ENCODE results near the gene TRPM6.
"Not testable (repeated sequence)": the region's sequence is repeated elsewhere in the genome, so short reads cannot be mapped to it uniquely, and the experiment has no call there.

Gene TRPM6, protein sequence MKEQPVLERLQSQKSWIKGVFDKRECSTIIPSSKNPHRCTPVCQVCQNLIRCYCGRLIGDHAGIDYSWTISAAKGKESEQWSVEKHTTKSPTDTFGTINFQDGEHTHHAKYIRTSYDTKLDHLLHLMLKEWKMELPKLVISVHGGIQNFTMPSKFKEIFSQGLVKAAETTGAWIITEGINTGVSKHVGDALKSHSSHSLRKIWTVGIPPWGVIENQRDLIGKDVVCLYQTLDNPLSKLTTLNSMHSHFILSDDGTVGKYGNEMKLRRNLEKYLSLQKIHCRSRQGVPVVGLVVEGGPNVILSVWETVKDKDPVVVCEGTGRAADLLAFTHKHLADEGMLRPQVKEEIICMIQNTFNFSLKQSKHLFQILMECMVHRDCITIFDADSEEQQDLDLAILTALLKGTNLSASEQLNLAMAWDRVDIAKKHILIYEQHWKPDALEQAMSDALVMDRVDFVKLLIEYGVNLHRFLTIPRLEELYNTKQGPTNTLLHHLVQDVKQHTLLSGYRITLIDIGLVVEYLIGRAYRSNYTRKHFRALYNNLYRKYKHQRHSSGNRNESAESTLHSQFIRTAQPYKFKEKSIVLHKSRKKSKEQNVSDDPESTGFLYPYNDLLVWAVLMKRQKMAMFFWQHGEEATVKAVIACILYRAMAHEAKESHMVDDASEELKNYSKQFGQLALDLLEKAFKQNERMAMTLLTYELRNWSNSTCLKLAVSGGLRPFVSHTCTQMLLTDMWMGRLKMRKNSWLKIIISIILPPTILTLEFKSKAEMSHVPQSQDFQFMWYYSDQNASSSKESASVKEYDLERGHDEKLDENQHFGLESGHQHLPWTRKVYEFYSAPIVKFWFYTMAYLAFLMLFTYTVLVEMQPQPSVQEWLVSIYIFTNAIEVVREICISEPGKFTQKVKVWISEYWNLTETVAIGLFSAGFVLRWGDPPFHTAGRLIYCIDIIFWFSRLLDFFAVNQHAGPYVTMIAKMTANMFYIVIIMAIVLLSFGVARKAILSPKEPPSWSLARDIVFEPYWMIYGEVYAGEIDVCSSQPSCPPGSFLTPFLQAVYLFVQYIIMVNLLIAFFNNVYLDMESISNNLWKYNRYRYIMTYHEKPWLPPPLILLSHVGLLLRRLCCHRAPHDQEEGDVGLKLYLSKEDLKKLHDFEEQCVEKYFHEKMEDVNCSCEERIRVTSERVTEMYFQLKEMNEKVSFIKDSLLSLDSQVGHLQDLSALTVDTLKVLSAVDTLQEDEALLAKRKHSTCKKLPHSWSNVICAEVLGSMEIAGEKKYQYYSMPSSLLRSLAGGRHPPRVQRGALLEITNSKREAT (N-terminal part only)

DNA sequence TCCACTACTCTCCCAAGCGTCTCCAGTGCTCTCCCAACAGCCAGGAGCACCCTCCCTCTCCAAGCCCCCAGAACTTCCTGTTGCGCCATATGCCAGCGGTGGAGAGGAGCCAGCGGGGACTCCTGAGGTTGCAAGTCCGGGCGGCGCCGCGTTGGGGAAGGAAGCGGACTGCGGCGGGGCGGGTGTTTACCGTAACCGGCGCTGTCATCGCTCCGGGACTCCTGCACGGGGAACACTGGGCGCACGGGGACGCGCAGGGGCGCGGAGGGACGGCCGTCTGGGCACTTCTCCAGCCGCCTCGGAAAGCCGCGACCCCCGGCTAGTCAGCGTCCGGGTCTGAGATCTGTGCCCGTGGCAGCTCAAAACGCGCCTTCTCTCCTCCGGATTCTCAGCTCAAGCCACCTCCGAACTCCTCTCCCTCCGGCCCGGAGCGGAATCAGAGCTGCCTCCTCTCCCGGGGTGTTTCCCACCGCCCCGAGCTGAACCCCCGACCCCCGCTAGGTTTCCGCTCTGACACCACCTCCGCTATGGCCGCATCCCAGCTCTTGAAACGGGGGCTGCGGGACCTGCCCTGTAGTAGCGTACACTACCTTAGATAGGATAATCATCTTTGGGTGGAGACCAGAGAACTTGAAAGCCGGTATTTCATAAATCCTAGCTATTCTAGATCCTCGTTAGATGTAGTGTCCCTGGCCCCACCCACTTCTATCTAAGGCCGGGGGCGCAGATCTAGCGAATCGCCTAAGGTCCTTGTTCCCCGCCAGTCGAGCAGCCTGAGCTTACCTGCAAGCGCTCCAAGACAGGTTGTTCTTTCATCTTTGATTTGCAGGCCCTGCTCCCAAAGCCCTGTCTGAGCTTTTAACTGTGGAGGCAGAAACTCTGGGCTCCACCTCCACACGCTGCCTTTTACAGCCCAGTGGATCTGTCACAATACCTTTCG is at the start of gene TRPM6:
TSS of gene TRPM6 (minus strand) at position 881 of the 940 bp plus-strand sequence. CDS start at position 816, 65 bp downstream.
- peak in 1 of 4 experiments; percentile 5 for DNase-seq

DNA sequence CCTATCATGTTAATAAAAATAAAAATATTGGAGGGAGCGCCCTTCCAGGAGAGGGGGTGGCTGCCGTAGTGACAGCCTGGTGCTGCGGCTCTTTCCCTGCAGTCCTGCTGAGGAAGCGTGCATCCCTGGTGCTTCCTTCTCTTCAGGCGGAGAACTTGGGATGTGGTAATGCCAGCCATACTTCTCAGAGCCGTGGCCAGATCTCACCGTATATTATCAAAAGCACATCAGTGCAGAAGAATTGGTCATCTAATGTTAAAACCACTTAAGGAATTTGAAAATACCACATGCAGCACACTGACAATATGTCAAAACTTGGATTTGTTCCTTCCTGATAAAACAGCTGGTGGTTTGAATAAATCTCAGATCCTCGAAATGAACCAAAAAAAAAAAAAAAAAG is 47.3 kb upstream of the TRPM6 start:
- DNase-seq: no peak

DNA sequence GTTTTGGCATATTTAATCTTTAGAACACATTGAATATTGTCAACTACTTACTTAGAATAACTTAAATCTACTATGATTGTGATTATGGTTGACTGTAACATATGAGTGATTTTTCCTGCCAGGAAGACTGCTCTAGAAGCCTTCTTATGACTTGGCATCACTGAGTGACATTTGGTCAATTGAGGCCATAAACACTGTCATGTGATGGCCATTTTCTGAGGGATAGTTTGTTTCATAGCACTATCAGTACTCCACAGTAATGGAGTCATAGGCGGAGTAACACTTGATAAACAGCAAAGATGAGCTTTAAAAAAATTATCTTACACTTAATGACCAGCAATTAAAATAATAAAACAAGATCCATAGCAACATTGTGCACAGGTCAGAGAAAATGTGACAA is 34.0 kb upstream of the TRPM6 start:
- DNase-seq: no peak

DNA sequence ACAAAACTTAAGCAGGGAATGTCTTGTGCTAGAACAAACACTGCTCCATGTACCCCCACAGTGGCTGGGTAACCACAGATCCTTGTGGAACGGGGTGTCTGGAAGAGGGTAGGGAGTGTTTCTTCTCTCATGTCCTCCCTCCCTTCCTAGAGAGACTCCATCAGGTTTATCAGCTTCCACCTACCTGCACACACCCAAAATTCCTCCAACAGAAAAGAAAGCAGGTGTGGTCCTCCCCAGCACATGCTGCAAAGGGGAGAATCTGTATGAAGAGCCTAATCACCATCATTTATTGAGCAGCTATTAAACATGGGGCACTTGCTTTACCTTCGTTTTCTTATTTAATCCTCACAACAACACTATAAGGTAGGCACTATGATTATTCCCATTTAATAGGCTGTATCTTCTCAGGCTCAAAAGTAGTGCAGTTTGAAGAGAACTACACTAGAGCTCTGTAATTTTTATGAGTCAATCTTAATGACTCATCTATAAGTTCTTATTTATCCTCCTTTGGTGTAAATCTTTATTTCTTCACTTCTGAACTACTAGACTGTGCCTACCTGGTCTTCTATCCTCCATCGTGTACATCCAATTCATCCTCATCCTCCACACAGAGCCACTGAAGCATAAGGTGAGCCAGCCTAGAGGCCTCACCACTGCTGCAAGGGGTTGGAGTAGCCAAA is 33.4 kb upstream of the TRPM6 start:
- DNase-seq: no peak

DNA sequence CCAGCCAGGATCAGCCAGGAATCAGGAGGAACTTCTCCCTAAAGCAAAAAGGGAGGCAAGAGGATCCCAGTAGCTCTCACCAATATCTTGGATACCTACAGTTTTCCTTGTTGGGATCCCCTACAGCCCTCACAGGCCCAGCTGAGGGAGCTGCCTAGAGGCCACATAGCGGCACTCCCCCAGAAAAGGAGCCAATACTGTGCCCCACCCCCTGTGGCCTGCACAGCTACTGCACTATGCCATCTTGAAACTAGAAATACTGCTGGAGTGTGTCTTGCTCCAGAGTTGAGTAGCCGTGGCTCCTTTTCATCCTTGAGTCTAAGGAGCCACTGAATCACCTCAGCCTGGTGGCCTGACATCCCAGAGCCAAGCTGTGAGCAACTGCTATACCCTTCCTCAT is 22.3 kb upstream of the TRPM6 start:
- no peak for DNase-seq

DNA sequence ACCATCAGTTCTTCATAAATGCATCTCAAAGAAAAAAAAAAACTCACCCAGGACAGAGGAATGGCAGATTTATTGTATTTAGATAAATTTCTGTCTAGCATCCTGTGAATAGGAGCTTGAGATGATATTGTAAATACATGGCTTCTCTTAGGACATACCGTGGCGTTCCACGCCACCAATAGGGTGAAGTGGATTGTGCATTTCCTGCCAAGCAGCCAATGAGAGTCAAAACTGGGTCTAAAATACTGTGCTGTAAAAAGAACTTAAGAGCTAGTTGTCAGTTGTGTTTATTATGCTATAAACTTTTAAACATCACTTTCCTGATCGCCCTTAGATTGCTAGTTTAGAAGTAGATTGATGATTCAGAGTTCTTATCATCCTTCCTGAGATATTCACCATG is 20.9 kb upstream of the TRPM6 start:
- no peak for DNase-seq

DNA sequence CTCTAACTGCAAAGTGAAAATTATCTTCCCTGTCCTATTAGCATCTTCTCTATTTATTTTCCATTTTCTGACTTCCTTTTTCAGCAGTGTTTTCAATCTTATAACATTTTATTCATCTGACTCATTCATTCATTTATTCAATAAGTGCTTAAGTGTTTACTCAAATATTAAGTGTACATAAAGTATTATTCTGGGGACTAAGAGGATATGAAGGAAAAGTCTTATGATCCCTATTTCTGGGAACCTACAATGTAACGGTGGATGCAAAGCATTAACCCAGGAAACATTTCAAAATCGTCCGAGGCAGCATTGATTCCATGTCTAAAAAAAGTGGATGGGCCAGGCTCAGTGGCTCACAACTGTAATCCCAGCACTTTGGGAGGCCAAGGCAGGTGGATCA is 19.4 kb upstream of the TRPM6 start:
- no peak for DNase-seq

DNA sequence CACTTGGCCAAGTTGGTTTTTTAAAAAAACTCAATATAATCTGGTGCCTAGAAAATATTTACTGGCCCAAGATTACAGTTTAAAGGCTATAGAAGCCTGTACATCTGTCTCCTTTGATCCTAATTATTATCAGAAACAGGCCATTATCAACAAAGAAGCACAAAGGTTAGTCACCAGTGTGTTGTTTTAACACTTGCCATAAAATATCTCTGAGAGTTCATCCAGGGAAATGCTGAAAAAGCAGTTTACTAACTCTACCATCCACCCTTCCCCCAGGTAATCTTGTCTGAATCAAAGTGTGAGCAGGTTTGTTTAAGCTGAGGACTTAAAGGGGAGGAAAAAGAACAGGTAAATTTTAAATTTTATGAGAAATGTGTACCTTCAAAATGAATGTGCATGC is 13.3 kb upstream of the TRPM6 start:
- no peak for DNase-seq

DNA sequence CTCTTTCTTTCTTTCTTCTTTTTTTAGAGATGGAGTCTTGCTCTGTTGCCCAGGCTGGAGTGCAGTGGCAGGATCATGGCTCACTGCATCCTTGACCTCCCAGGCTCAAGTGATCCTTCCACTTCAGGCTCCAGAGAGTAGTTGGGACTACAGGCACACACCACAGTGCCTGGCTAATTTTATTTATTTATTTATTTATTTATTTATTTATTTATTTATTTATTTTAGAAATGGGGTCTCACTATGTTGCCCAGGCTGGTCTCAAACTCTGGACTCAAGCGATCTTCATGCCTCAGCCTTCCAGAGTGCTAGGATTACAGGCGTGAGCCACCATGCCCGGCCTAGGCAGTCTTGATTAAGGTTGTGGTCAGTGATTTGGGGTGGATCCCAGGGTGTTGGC is 728 bp upstream of the TRPM6 start:
- not testable (repeated sequence) for DNase-seq

DNA sequence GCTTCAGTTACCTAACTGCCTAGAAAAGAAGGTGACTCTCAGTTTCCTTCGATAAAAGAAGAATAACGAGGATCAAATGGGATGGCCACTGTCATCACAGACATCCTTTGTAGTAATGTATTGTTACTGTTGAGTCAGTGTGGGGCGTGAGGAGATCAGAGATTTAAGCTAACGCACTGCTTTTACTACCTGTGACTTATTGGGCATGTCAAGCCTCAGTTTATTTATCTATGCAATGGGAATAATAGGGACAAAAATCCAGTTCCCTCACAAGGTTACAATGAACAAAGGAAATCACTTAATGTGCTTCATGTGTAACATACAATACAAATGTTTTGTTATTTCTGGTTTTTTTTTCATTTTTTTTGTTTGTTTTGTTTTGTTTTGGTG is 255 bp upstream of the TRPM6 start:
- no peak for DNase-seq

DNA sequence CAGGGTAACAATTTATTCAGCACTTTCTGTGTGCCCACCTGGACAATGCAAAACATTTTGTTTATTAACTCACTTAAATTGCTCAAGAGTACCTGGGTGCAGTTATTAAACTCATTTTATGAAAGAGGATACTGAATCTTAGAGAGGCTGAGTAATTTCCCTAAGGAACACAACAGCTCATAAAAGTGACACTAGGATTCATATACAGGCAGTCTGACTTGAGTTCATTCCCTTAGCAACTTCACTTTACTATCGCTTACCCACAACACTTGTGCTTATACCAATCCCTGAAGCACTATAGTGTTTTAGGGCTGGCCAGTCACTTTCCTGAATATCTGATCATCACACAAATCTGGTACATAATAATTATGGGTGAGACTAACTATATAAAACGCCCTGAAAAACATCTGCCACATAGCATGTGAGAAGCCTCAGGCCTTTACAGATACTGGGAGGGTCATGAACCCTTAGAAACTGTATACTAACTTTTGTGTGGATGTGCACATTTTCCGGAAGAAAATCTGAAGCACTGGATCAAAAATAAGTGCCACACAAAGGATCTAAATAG is 11.3 kb downstream of the TRPM6 start:
- no peak for DNase-seq

DNA sequence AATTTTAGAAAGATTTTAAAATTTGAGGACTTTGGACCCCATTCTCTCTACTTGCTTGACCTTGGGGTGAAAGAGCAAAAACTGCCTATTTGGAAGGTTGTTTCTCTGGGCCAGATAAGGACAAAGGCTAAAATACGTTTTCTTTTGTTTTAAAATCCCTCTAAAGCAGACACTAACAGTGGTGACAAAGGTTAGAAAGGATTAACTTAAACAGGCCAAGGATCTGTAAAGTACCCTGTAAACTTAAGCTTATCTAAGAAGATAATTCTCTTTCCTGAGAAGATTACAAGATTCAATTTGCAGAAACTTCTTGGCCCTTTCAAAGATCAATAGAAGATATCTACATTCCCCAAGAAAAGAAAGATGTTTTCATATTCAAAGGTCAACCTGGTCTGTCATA is 12.1 kb downstream of the TRPM6 start:
- DNase-seq: no peak

DNA sequence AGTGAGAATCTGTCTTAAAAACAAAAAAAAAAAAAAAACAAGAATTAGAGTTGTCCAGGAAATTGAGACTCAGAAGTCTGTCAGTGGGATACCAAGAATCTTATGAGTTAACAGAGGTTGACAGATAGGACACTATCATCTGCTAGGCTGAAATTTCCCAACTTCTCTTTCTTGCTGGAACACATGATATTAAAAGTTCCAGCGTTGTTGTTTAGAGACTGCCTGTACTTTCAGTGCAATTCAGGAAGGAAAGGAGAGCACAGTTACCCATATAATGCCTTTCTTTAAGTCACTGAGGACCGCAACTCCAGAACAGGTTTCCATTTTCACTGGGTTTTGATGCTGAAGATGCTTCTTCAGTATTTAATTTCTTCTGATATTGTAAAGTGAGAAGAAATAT is 13.5 kb downstream of the TRPM6 start:
- no peak for DNase-seq

DNA sequence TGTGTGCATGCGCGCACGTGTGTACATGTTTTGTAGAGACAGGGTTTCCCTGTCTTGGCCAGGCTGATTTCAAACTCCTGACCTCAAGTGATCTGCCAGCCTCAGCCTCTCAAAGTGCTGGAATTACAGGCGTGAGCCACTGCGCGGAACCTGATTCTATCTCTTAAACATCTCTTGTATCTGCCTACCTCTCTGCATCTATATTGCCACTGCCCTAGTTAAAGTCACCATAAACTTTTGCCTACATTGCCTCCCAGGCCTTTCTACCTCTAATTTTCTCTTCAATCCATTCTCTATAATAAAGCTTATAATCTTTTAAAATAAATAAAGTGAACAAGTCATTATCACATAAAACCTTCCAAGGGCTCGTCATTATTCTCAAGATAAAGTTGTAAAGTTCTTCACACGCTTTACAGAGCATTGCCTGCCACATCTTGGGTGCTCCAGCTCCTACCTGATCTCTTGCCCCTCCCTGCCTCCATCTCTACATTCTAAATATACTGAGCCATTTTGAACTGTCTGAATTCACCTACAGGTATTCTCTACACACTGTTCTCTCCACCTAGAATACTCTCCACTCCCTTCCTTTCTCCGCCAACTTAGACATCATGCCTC is 15.0 kb downstream of the TRPM6 start:
- DNase-seq: no peak

DNA sequence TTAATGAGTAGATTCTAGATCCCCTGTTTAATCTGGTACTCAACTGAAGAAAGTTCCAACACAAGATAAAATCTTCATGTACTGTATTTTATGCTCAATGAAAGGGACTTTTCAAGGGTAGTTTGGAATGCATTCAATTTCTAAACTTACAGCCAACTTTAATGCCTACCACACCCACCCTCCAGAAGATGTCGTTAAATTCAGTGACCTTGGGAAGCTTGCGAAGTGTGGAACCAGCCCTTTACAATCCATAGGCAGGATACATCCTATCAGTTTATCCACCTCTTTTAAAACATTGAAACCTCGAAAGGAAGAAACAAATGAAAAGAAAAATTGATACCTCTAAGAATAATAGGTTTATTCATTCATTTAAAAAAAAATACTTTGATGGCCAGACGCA is 20.2 kb downstream of the TRPM6 start:
- DNase-seq: no peak

DNA sequence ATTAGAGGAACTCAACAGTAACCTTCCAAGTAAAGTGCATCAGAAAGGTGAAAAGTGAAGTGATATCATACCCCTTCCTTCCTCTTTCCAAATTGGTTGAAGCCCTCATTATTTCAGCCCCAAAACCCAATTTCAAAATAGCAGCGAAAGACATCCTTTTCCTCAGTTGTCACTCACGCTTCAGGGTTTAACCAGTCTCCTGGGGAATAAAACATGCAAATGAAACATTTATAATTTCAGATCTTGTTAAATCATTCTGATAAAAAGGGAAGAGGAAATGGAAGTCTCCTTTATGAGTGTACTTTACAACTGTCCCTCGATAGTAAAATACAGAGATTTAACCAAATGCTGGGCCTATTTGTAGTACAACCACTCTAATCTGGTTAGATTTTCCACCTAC is 22.5 kb downstream of the TRPM6 start:
- DNase-seq: no peak

DNA sequence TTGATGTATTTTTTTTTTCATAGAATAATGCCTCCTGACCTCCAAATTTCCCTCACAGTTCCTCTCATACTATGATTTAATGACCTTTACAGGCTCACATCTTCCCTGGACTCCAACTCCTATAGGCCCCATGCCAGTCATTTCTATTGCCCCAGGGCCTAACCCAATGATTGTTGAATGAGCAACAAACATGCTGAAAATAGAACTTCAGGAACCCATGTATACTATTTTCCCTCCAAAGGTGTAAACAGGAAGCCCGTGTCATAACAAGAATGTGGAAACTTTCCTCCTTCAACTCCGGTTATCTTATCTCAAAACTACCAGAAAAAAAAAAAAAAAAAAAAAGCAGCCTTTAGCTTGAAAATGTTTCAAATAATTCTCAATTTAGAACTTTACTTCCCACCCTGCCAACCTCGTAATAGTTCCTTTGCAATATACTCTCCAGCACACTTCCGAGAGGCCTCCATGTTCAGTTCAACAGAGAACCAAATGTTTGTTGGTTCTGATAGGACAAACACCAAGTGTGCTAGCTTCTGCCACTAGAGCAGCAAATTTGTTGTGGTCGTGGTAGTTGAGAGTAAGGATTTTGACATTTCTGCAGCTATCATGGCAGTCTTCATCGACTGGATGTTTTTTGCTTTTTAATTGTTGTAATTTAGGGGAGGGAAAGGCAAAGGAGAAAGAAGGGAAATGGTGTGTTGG is 25.8 kb downstream of the TRPM6 start:
- DNase-seq: no peak

DNA sequence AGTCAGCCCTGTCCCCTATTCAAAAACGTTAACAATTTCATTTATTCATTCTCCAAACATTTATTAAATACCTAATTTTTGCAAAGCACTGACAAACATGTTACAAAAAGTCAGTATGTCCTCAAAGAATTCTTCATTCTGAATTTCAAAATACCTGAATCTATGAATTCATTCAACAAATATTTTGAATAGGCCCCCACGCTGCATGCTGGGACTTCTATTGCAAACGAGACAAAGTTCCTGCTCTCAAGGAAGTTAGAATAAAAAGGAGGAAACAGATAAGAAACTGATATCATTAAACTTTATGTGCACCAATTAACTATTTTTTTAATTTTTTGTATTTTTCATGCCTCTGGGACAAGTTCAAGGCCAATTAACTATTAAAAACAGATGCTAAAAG is 26.6 kb downstream of the TRPM6 start:
- DNase-seq: no peak

DNA sequence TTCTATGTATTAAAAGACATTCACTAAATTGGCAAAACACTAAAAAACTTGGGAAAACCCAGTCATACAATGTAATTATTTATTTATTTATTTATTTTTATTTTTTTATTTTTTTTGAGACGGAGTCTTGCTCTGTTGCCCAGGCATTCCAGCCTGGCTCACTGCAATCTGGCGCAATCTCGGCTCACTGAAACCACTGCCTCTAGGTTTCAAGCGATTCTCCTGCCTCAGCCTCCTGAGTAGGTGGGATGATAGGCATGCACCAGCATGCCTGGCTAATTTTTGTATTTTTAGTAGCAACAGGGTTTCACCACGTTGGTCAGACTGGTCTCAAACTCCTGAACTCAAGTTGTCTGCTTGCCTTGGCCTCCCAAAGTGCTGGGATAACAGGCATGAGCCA is 27.5 kb downstream of the TRPM6 start:
- DNase-seq: not testable (repeated sequence)

DNA sequence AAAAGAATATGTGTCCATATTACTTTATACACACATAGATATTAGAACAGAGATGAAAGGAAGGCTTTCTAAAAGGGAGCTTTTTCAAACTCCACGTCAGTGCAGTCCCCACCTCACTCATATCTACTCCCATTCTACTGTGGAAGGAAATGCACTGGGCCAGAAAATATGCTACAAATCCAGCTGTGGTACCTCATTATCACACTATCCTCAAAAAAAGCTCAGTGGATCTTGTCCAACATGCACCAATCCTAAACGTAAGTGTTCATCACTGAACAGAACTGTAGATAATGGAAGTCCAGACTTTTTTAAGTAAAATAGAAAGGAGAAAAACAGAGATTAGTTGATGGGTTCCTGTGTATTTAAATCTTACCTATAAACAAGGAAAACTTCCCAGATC is 27.9 kb downstream of the TRPM6 start:
- DNase-seq: no peak

All from activated CD4-positive, CD25-positive, alpha-beta regulatory T cell (primary cell).